Panc1 (cell line): ENCODE results near the gene MBNL2. TPM values are rescaled to one million over a fixed set of nuclear protein-coding genes. Genes with fewer than 3 reads are reported as not detected.

ENCODE experiments used
- ATAC-seq: fragments of 200-7000 bp; cut with Tn5 transposase; 2 replicates; pipeline ENCODE4 v1.9.1; 2020; ENCODE audit warnings: mild to moderate bottlenecking, moderate library complexity
- BruUV-seq: library from RNA; stranded (reverse); fragments of 400-500 nt; replicated peaks from 2 replicates; lab custom pipeline; 2021; lab: Mats Ljungman, UMichigan
- CTCF ChIA-PET: fragments of 300-600 bp; sonication (Branson Sonifier 250); formaldehyde crosslinking; loops from one replicate; lab custom pipeline; 2022; ENCODE audit warnings: antibody characterized with exemption; lab: Charles Lee
- POLR2A ChIA-PET: fragments of 300-600 bp; sonication (Branson Sonifier 250); formaldehyde crosslinking; loops from one replicate; lab custom pipeline; 2022; ENCODE audit warnings: antibody characterized with exemption; lab: Charles Lee
- DNase-seq: peaks from one replicate; pipeline ENCODE4 v3.0.0-alpha.2; 2010; ENCODE audit warnings: low read depth, low spot score
- H3K27ac ChIP-seq: 2 replicates; pipeline ENCODE4 v1.5.1; 2011; ENCODE audit warnings: mild to moderate bottlenecking, low read length, inconsistent platforms
- H3K27me3 ChIP-seq: fragments of 200-500 bp; sonication (Bioruptor generic); 2 replicates; pipeline ENCODE4 v1.6.0; 2014; ENCODE audit warnings: low read length, inconsistent platforms; ENCODE audit not compliant: control insufficient read depth, insufficient read depth
- H3K36me3 ChIP-seq: fragments of 200-500 bp; sonication (Bioruptor generic); 2 replicates; pipeline ENCODE4 v1.5.1; 2014; ENCODE audit warnings: inconsistent platforms, mild to moderate bottlenecking, low read length, moderate library complexity; ENCODE audit not compliant: control insufficient read depth, insufficient read depth
- H3K4me1 ChIP-seq: 2 replicates; pipeline ENCODE4 v1.5.1; 2011; ENCODE audit warnings: inconsistent platforms, mild to moderate bottlenecking, low read length, moderate library complexity; ENCODE audit not compliant: control insufficient read depth, insufficient read depth
- H3K4me3 ChIP-seq, 2 experiments: 2 replicates each; pipeline ENCODE4 v1.5.1; 2011 to 2012; ENCODE audit warnings: low read depth in 2 of 2, low read length in 2 of 2, mild to moderate bottlenecking in 2 of 2, inconsistent platforms in 1 of 2, moderate library complexity in 1 of 2
- H3K9me3 ChIP-seq: fragments of 200-500 bp; sonication (Bioruptor generic); 2 replicates; pipeline ENCODE4 v1.5.1; 2014; ENCODE audit warnings: low read depth, mild to moderate bottlenecking, inconsistent platforms, low read length, moderate library complexity; ENCODE audit not compliant: control insufficient read depth, insufficient read depth
- CTCF ChIP-seq: fragments of 450-650 bp; IDR thresholded peaks from 2 replicates; pipeline ENCODE4 v1.5.1; 2017; ENCODE audit warnings: mild to moderate bottlenecking
- POLR2AphosphoS5 ChIP-seq: IDR thresholded peaks from 2 replicates; pipeline ENCODE4 v1.6.1; 2012; ENCODE audit warnings: mild to moderate bottlenecking, low read depth, low read length, moderate library complexity
- REST ChIP-seq, 2 experiments: IDR thresholded peaks; 2 replicates each; pipeline ENCODE4 v1.6.1; 2011 to 2012; ENCODE audit warnings: low read depth in 2 of 2, control low read depth in 1 of 2, low read length in 1 of 2, mild to moderate bottlenecking in 1 of 2, moderate library complexity in 1 of 2; ENCODE audit not compliant: insufficient read depth in 1 of 2
- SIN3A ChIP-seq: IDR thresholded peaks from 2 replicates; pipeline ENCODE4 v1.6.1; 2012; ENCODE audit warnings: low read depth, mild to moderate bottlenecking, low read length, moderate library complexity, borderline replicate concordance; ENCODE audit not compliant: insufficient read depth
- TCF7L2 ChIP-seq: IDR thresholded peaks from 2 replicates; pipeline ENCODE4 v1.6.1; 2011; ENCODE audit warnings: mild to moderate bottlenecking, low read depth, low read length, inconsistent platforms
- in situ Hi-C: cut with HindIII; loops from 2 replicates; pipeline ENCODE4 v1.10.0; 2016; ENCODE audit warnings: low sequenced_read_pairs, low pct_unique_long_range_greater_than_20kb
- intact Hi-C: fragments of 100-400 bp; cut with micrococcal nuclease; formaldehyde crosslinking; loops from one replicate; pipeline ENCODE4 v1.10.0; 2022; ENCODE audit not compliant: unreplicated experiment
- total RNA-seq: library from RNA; stranded (reverse); gene quantifications from one replicate; pipeline ENCODE4 v1.2.1, GENCODE V29; 2021; ENCODE audit not compliant: unreplicated experiment

Gene MBNL2
- total RNA-seq, 1 experiment from 2014 or later: 103 TPM

- BruUV-seq: no TSS peak
- in situ Hi-C loops (no loop called here), intact Hi-C loops (no loop called here)
- Histone ChIP-seq H3K9me3 (no peaks in the 10 kb centered on the region), H3K4me1 (no peaks in the 10 kb centered on the region), H3K4me3 (no peak overlapping the region), H3K27ac (no peak overlapping the region), H3K27me3 (no peaks in the 10 kb centered on the region), H3K36me3 (no peaks in the 10 kb centered on the region)
- POLR2A ChIA-PET: no interaction called here
- TF ChIP-seq TCF7L2: no peak
- no peak for TF ChIP-seq POLR2AphosphoS5
- TF ChIP-seq REST (IDR thresholded peaks at IDR 0.05; ENCODE audit: insufficient read depth in 1 of 2, low read depth in 2 of 2, low read length in 1 of 2): no peak
- TF ChIP-seq SIN3A: no peak
- TF ChIP-seq CTCF: no peak
- CTCF ChIA-PET: no interaction called here
- ATAC-seq: no peak
- DNase-seq: no peak
These were observed 47.1 kb upstream of the MBNL2 start for GRCh38 chr13:97175041-97175440.

GRCh38 chr13:97179501-97179900, 42.6 kb upstream of the MBNL2 start:
- H3K4me1 ChIP-seq: no peaks in the 10 kb centered on the region
- H3K9me3 ChIP-seq: no peaks in the 10 kb centered on the region
- TF ChIP-seq POLR2AphosphoS5 (no peak), CTCF (no peak), SIN3A (no peak), REST (IDR thresholded peaks at IDR 0.05; ENCODE audit: insufficient read depth in 1 of 2, low read depth in 2 of 2, low read length in 1 of 2) (no peak), TCF7L2 (no peak)
- no peak for ATAC-seq
- no peaks in the 10 kb centered on the region for H3K27me3 ChIP-seq
- CTCF ChIA-PET: no interaction called here
- in situ Hi-C loops: no loop called here
- intact Hi-C loops: no loop called here
- DNase-seq: no peak
- no peak overlapping the region for H3K4me3 ChIP-seq
- H3K27ac ChIP-seq: no peak overlapping the region
- H3K36me3 ChIP-seq: no peaks in the 10 kb centered on the region
- POLR2A ChIA-PET: no interaction called here
- BruUV-seq: no TSS peak
